ENCODE results near the gene ENTPD6.
A peak's percentile ranks its signal among the peaks of the same experiment; 100 is the strongest.

The ENTPD6 gene

DNA sequence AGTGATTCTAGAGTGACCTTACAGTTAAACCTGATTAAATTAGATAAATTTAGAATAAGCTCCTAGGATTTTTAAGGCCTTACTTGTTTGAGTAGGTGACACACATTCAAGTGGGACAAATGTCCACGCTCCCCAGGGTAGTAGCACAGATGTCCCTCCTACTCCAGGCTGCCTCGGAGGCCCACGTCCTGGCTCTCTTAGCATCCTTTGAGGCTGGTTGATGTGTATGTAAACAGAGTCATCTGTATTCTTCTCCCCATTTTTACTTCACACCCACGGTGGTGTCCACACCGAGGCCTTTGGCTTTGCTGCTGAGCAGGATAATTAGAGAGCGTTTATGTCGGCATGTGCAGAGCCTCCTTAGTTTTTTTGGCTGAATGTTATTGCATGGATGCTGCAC is 15.8 kb downstream of the ENTPD6 start:
- DNase-seq = no peak

GRCh38 chr20:25212242-25212641 is 16.7 kb downstream of the ENTPD6 start:
- no peak for DNase-seq

GRCh38 chr20:25213566-25214425 is 18.3 kb downstream of the ENTPD6 start:
- DNase-seq = no peak

GRCh38 chr20:25214426-25214790 is 18.9 kb downstream of the ENTPD6 start:
- DNase-seq = no peak

DNA sequence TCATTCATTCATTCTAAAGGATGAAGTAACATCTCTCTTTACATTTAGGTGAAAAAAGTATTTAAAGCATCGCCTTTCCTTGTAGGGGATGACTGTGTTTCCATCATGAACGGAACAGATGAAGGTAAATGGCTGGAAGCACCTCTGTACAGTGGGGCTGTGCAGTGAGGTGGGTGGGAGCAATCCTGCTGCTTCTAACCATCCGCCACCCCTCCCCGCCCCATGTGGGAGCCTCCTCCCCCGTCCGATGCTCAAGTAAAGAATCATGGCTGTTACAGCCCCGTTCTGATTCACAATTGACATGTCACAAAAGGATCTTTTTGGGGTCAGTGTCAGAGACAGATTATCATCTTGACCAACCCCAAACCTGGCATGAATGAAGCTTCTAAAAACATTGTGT is 19.3 kb downstream of the ENTPD6 start:
- no peak for DNase-seq

GRCh38 chr20:25215521-25215920 is 20.0 kb downstream of the ENTPD6 start:
- DNase-seq = no peak

- no peak for DNase-seq
Measured at GRCh38 chr20:25216199-25216945, 20.9 kb downstream of the ENTPD6 start.

GRCh38 chr20:25217161-25218108 is 21.9 kb downstream of the ENTPD6 start:
- DNase-seq = no peak

DNA sequence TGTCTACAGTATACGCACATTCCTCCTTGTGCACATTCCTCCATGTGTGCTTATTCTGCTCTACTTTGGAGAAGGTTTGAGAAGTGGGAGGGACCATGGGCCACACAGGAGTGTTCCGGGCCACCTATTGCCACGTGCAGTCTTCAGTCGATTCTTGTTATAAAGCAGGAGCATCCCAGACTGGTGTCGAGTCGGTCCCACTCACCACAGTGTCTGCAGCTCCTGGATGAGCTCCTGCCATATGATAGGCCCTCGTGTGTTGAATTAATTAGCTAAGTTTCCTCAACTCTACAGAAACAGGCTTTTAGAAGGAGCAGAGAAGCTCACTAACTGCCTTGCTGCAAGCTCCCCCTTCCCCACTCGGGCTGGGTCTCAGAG is 22.6 kb downstream of the ENTPD6 start:
- no peak for DNase-seq

DNA sequence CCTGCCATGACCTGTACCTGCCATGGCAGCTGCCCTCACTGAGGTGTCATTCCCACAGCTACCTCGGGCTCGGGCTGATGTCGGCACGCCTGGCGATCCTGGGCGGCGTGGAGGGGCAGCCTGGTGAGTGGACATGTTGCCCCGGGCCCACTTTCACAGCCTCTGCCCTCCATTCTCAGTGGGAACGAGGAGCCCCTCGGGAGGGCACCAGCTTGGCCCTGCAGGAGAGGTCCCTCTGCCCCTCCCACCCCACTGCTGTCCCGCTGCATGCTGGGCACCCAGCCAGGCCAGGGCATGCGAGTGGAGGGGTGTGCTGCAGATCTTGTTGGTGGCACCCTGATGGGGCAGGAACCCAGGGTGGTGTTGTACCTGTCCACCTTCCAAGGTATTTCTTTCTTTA is 23.0 kb downstream of the ENTPD6 start:
- DNase-seq = no peak

- no peak for DNase-seq
Measured at GRCh38 chr20:25219365-25219764, 23.9 kb downstream of the ENTPD6 start.

DNA sequence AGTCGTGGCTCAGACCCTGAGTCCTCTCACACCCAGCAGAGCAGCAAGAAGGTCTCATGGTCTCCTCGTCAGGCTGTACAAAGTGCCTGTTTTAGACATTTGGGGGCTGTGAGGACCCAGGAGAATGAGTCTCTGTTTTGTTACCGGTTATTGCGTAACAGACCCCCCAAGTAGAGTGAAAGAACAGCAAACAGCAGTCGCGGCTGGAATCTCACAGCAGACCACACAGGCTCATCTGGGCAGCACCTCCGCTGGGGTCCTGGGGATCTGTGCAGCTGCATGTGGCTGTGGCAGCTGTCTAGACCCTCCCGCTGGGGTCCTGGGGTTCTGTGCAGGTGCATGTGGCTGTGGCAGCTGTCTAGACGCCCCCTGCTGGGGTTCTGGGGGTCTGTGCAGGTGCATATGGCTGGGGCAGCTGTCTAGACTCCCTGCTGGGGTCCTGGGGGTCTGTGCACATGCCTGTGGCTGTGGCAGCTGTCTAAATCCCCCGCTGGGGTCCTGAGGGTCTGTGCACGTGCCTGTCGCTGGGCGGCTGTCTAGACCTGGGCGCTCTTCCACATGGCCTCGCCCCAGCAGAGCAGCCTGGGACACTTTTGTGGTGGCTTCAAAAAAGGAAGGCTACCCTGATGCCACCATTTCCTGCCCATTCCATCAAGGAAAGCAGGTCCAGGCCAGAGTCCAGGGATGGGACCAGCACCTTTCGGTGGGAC is 24.7 kb downstream of the ENTPD6 start:
- peak; percentile 27 for DNase-seq

GRCh38 chr20:25220810-25221591 is 25.5 kb downstream of the ENTPD6 start:
- no peak for DNase-seq

DNA sequence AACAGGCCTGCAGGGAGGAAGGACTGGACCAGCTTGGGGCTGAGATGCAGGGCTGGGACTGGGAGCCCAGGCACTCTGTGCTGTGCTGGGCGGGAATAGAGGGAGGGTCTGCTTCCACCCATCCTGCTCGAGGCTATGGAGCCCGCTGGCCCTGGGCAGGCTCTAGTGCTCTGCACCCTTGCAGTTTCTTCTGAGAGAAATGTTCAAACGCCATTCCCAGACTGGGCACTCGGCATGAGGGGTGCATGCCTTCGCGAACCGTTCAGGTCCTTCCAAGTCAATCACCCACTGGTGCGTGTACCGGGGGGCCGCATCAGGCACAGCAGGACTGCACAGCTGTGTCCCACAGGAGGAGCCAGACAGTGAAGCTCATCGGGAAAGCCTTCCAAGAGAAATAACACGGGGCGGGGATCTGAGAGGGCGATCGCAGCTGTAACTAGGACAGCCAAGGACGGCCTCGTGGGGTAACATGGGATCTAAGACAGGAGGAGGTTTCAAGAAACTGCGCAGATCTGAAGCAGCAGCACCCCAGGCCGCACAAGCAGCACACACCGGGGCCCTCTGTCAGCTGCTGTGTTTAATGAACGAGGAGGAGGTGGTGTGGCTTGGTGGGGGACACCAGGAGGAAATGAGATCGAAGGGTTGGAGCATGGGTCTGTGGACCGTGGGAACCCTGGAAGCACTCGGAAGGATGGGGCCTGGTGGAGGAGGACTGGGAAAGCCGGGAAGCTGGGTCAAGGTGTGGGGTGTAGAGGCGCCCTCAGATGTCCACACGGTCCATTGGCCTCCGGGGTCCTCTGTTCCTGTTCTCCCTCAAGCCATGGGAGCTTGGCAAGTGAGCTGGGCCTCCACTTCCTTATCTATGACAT is 26.3 kb downstream of the ENTPD6 start:
- DNase-seq = no peak

GRCh38 chr20:25222461-25223178 is 27.1 kb downstream of the ENTPD6 start:
- no peak for DNase-seq

- DNase-seq = peak; percentile 94
Measured at GRCh38 chr20:25223179-25223661, 27.7 kb downstream of the ENTPD6 start.

GRCh38 chr20:25223765-25224720 is 28.5 kb downstream of the ENTPD6 start:
- DNase-seq = no peak

GRCh38 chr20:25224941-25225340 is 29.4 kb downstream of the ENTPD6 start:
- no peak for DNase-seq

Measured in fibroblast of upper back skin (primary cell).